OCI-LY7 (cell line): ENCODE data around the gene L1TD1. TPM values are rescaled to one million over a fixed set of nuclear protein-coding genes. Genes with fewer than 3 reads are reported as not detected.

Source experiments
- BruUV-seq: library from RNA; stranded (reverse); fragments of 400-500 nt; replicated peaks from 2 replicates; lab custom pipeline; 2021; lab: Mats Ljungman, UMichigan
- CTCF ChIA-PET: fragments of 300-600 bp; sonication (Branson Sonifier 250); formaldehyde crosslinking; loops from one replicate; lab custom pipeline; 2022; ENCODE audit warnings: antibody characterized with exemption; ENCODE audit not compliant: unreplicated experiment; lab: Charles Lee
- POLR2A ChIA-PET: fragments of 300-600 bp; sonication (Branson Sonifier 250); formaldehyde crosslinking; loops from one replicate; lab custom pipeline; 2022; ENCODE audit warnings: antibody characterized with exemption; lab: Charles Lee
- DNase-seq: peaks from one replicate; pipeline ENCODE4 v3.0.0-alpha.2; 2015; ENCODE audit warnings: low spot score
- H2AFZ ChIP-seq: fragments of 200-600 bp; sonication (generic), shearing (Covaris generic); 2 replicates; pipeline ENCODE4 v1.6.1; 2014; ENCODE audit warnings: mild to moderate bottlenecking, antibody characterized with exemption, low read length, moderate library complexity
- H3K27ac ChIP-seq: fragments of 200-600 bp; sonication (generic); 2 replicates; pipeline ENCODE4 v1.5.1; 2014; ENCODE audit warnings: mixed run types, low read depth, mild to moderate bottlenecking, moderate library complexity, low read length, inconsistent platforms; ENCODE audit not compliant: poor library complexity, severe bottlenecking
- H3K36me3 ChIP-seq: fragments of 200-600 bp; sonication (generic); 2 replicates; pipeline ENCODE4 v1.6.1; 2014; ENCODE audit warnings: mild to moderate bottlenecking, antibody characterized with exemption, low read length, moderate library complexity, mixed read lengths; ENCODE audit not compliant: insufficient read depth
- H3K4me1 ChIP-seq: fragments of 200-600 bp; sonication (generic); 2 replicates; pipeline ENCODE4 v1.5.1; 2014; ENCODE audit warnings: mild to moderate bottlenecking, low read length; ENCODE audit not compliant: insufficient read depth, poor library complexity, severe bottlenecking
- H3K4me2 ChIP-seq: fragments of 200-600 bp; sonication (generic); 2 replicates; pipeline ENCODE4 v1.6.1; 2014; ENCODE audit warnings: mild to moderate bottlenecking, low read length
- H3K4me3 ChIP-seq: fragments of 200-600 bp; sonication (generic); 2 replicates; pipeline ENCODE4 v1.5.1; 2014; ENCODE audit warnings: mild to moderate bottlenecking, low read depth, low read length; ENCODE audit not compliant: poor library complexity, severe bottlenecking
- H3K79me2 ChIP-seq: fragments of 200-600 bp; sonication (generic); 2 replicates; pipeline ENCODE4 v1.6.1; 2016; ENCODE audit warnings: low read depth, mild to moderate bottlenecking, low read length, moderate library complexity, mixed read lengths; ENCODE audit not compliant: insufficient read depth
- H3K9me2 ChIP-seq: fragments of 200-600 bp; sonication (generic); 2 replicates; pipeline ENCODE4 v1.6.1; 2016; ENCODE audit warnings: mild to moderate bottlenecking, low read length, mixed read lengths; ENCODE audit not compliant: insufficient read depth
- H3K9me3 ChIP-seq: fragments of 200-600 bp; sonication (generic); 2 replicates; pipeline ENCODE4 v1.6.1; 2014; ENCODE audit warnings: mild to moderate bottlenecking, mixed run types, low read length, mixed read lengths
- H4K20me1 ChIP-seq: fragments of 200-600 bp; sonication (generic); 2 replicates; pipeline ENCODE4 v1.6.1; 2014; ENCODE audit warnings: mild to moderate bottlenecking, antibody characterized with exemption, low read length, moderate library complexity, mixed read lengths; ENCODE audit not compliant: insufficient read depth
- EZH2phosphoT487 ChIP-seq: fragments of 200-600 bp; sonication (generic); IDR thresholded peaks from 2 replicates; pipeline ENCODE4 v1.6.1; 2018; ENCODE audit warnings: low read depth, borderline replicate concordance, mild to moderate bottlenecking, mixed run types, antibody characterized with exemption, low read length, moderate library complexity, mixed read lengths
- intact Hi-C: fragments of 100-400 bp; cut with micrococcal nuclease; formaldehyde crosslinking; loops from one replicate; pipeline ENCODE4 v1.10.0; 2022; ENCODE audit not compliant: unreplicated experiment
- total RNA-seq, 2 experiments: library from RNA; depleted of rRNA in 1 of 2; stranded (reverse); fragments of >200 nt in 1 of 2; shearing (Covaris generic) in 1 of 2; gene quantifications; 2 replicates each; pipeline ENCODE4 v1.2.3, GENCODE V29; 2014 to 2022
- TF ChIP-seq, protein P1 (sequence below): fragments of 200-600 bp; sonication (generic); conservative IDR thresholded peaks from 2 replicates; pipeline ENCODE4 v1.5.1; 2014; ENCODE audit warnings: mild to moderate bottlenecking, antibody characterized with exemption, low read length, moderate library complexity, mixed read lengths

L1TD1 gene
- total RNA-seq, 2 experiments from 2014 or later = not detected

- H3K4me1 ChIP-seq = no peaks in the 10 kb centered on the region
- no peak overlapping the region for H3K4me3 ChIP-seq
- intact Hi-C loops = no loop called here
- H3K36me3 ChIP-seq = no peaks in the 10 kb centered on the region
- no TSS peak for BruUV-seq
- H4K20me1 ChIP-seq = no peaks in the 10 kb centered on the region
- DNase-seq = no peak
- H3K79me2 ChIP-seq = no peaks in the 10 kb centered on the region
- H3K27ac ChIP-seq = no peak overlapping the region
- POLR2A ChIA-PET = no interaction called here
- H3K4me2 ChIP-seq = no peak overlapping the region
- no peaks in the 10 kb centered on the region for H3K9me2 ChIP-seq
- TF ChIP-seq, protein P1, sequence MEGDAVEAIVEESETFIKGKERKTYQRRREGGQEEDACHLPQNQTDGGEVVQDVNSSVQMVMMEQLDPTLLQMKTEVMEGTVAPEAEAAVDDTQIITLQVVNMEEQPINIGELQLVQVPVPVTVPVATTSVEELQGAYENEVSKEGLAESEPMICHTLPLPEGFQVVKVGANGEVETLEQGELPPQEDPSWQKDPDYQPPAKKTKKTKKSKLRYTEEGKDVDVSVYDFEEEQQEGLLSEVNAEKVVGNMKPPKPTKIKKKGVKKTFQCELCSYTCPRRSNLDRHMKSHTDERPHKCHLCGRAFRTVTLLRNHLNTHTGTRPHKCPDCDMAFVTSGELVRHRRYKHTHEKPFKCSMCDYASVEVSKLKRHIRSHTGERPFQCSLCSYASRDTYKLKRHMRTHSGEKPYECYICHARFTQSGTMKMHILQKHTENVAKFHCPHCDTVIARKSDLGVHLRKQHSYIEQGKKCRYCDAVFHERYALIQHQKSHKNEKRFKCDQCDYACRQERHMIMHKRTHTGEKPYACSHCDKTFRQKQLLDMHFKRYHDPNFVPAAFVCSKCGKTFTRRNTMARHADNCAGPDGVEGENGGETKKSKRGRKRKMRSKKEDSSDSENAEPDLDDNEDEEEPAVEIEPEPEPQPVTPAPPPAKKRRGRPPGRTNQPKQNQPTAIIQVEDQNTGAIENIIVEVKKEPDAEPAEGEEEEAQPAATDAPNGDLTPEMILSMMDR = no peak
- no peak for TF ChIP-seq EZH2phosphoT487
- CTCF ChIA-PET = no interaction called here
- H2AFZ ChIP-seq = no peak overlapping the region
- no peaks in the 10 kb centered on the region for H3K9me3 ChIP-seq
Measured at GRCh38 chr1:62227496-62227895, 32.8 kb downstream of the L1TD1 start.

- CTCF ChIA-PET = no interaction called here
- H4K20me1 ChIP-seq = no peaks in the 10 kb centered on the region
- no peak overlapping the region for H2AFZ ChIP-seq
- no TSS peak for BruUV-seq
- no peak overlapping the region for H3K4me3 ChIP-seq
- H3K4me1 ChIP-seq = no peaks in the 10 kb centered on the region
- H3K27ac ChIP-seq = no peak overlapping the region
- no peak for DNase-seq
- intact Hi-C loops = no loop called here
- no peaks in the 10 kb centered on the region for H3K79me2 ChIP-seq
- no peak for TF ChIP-seq EZH2phosphoT487
- TF ChIP-seq, protein P1 = no peak
- H3K9me2 ChIP-seq = no peaks in the 10 kb centered on the region
- H3K4me2 ChIP-seq = no peak overlapping the region
- no peaks in the 10 kb centered on the region for H3K9me3 ChIP-seq
- POLR2A ChIA-PET = no interaction called here
- H3K36me3 ChIP-seq = no peaks in the 10 kb centered on the region
Measured at GRCh38 chr1:62228136-62228882, 33.7 kb downstream of the L1TD1 start.

DNA sequence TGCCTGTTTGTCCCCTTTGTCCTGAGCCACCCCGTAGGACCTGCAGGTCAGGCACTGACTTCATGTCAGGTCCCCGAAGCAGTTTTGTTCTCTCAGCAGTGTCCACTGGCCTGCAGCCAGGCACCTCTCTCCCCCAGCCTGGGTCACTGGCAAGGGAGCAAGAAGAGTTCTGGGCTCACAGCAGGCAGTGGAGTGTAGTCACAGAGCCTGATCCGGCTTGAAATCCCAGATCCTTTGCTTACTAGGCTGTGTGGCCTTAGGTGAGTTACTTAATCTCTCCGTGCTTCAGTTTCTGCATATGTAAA is 34.2 kb downstream of the L1TD1 start:
- H3K79me2 ChIP-seq = no peaks in the 10 kb centered on the region
- DNase-seq = no peak
- CTCF ChIA-PET = no interaction called here
- H3K9me2 ChIP-seq = no peaks in the 10 kb centered on the region
- H3K4me3 ChIP-seq = no peak overlapping the region
- no peaks in the 10 kb centered on the region for H3K36me3 ChIP-seq
- H4K20me1 ChIP-seq = no peaks in the 10 kb centered on the region
- H3K27ac ChIP-seq = no peak overlapping the region
- intact Hi-C loops = no loop called here
- BruUV-seq = no TSS peak
- no peaks in the 10 kb centered on the region for H3K4me1 ChIP-seq
- H3K4me2 ChIP-seq = no peak overlapping the region
- H3K9me3 ChIP-seq = no peaks in the 10 kb centered on the region
- TF ChIP-seq, protein P1 = no peak
- TF ChIP-seq EZH2phosphoT487 = no peak
- POLR2A ChIA-PET = no interaction called here
- H2AFZ ChIP-seq = no peak overlapping the region
